Astrocyte (in vitro differentiated cells and primary cell): ENCODE measurements around the gene SCAMP4.

ENCODE experiments used
- EZH2 ChIP-seq: IDR thresholded peaks from 2 replicates; pipeline ENCODE4 v1.6.1; 2012; ENCODE audit warnings: mild to moderate bottlenecking, low read length, inconsistent platforms; ENCODE audit not compliant: insufficient read depth
- TF ChIP-seq, protein P1 (sequence below): IDR thresholded peaks from 2 replicates; pipeline ENCODE4 v1.5.1; 2011; ENCODE audit warnings: low read depth, mild to moderate bottlenecking, inconsistent platforms, low read length, moderate library complexity; ENCODE audit not compliant: insufficient read depth

DNA sequence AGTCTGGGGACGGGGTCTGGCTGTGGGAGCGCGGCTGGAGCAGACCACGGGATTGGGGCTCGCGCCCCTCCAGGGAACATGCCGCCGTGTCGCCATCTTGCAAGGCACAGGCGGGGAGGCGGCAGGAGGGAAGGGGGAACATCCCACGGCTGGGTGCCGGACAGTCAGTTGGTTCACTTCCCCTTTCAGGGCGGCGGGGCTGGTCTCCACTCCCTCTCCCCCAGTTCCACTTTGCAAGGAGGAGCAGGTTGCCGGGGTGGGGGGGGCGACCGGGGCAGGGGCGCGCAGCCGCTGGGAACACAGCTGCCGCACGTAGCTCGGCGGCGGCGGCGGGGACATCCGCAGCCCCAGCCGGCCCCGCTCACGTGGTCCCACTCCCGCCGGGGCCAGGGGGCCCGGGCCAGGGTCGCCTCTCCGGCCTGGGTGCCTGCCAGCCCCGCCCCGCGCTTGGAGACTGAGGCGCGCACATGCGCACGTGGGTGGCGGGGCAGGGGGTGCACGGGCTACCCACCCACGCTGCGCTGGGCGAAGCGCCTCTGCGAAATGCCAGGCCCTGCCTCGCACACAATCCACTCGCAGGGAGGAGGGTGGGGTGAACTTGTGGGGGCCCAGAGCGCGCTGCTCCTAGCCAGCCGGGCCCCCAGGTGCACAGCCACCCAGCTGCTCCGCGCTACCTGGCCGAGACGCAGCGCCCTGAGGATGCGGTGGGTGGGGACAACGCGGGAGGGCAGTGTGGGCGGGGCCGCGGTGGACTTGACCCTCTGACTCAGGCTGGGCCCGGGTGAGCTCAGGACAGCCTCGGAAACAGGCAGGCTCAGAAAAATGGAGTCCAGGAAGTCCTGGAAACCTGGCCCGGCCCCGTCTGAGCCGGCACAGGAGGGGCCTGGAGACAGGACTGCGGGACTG, 48.2 kb upstream of the SCAMP4 start:
- TF ChIP-seq EZH2: no peak
- TF ChIP-seq, protein P1, sequence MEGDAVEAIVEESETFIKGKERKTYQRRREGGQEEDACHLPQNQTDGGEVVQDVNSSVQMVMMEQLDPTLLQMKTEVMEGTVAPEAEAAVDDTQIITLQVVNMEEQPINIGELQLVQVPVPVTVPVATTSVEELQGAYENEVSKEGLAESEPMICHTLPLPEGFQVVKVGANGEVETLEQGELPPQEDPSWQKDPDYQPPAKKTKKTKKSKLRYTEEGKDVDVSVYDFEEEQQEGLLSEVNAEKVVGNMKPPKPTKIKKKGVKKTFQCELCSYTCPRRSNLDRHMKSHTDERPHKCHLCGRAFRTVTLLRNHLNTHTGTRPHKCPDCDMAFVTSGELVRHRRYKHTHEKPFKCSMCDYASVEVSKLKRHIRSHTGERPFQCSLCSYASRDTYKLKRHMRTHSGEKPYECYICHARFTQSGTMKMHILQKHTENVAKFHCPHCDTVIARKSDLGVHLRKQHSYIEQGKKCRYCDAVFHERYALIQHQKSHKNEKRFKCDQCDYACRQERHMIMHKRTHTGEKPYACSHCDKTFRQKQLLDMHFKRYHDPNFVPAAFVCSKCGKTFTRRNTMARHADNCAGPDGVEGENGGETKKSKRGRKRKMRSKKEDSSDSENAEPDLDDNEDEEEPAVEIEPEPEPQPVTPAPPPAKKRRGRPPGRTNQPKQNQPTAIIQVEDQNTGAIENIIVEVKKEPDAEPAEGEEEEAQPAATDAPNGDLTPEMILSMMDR: no peak
